HepG2 (cell line): ENCODE measurements around the gene KLRG1. TPM values are rescaled to one million over a fixed set of nuclear protein-coding genes. Genes with fewer than 3 reads are reported as not detected.

ENCODE experiments used
- ATAC-seq: fragments of 200-7000 bp; cut with Tn5 transposase; 3 replicates; pipeline ENCODE4 v1.9.1; 2020; ENCODE audit warnings: mild to moderate bottlenecking, moderate library complexity
- BruUV-seq: library from RNA; stranded (reverse); fragments of 400-500 nt; replicated peaks from 2 replicates; lab custom pipeline; 2021; lab: Mats Ljungman, UMichigan
- CTCF ChIA-PET: fragments of 300-600 bp; formaldehyde crosslinking; extraction: SDS; loops from one replicate; lab custom pipeline; 2021; ENCODE audit warnings: low total read pairs, inconsistent platforms, low intra/inter-chr PET ratio; lab: Yijun Ruan, JAX
- POLR2A ChIA-PET: fragments of 350-600 bp; sonication (Branson Sonifier 250); formaldehyde crosslinking; loops from one replicate; lab custom pipeline; 2020; ENCODE audit warnings: antibody characterized with exemption, inconsistent platforms; lab: Yijun Ruan, JAX
- DNase-seq: peaks from one replicate; pipeline ENCODE4 v3.0.0-alpha.2; 2015; ENCODE audit warnings: low spot score
- FAIRE-seq: peaks from 3 replicates; lab custom pipeline; 2011; peaks lifted over from hg19 to GRCh38; lab: Jason Lieb, UNC
- H2AFZ ChIP-seq: one replicate; pipeline ENCODE4 v1.6.1; 2011; ENCODE audit warnings: low read length, inconsistent platforms
- H3K27ac ChIP-seq: fragments of 300-600 bp; 3 replicates; pipeline ENCODE4 v1.8.0; 2011; ENCODE audit warnings: mixed run types, mild to moderate bottlenecking, mixed read lengths, low read length, inconsistent platforms; ENCODE audit not compliant: insufficient read depth; ENCODE audit errors: extremely low read length
- H3K27me3 ChIP-seq, 2 experiments: fragments of 200-600 bp in 1 of 2; 2 replicates in 1 of 2; 3 replicates in 1 of 2; pipeline versions ENCODE4 v1.6.0 to v1.8.0; 2011; ENCODE audit warnings: low read length in 2 of 2, mild to moderate bottlenecking in 2 of 2, moderate library complexity in 2 of 2, inconsistent platforms in 1 of 2; ENCODE audit not compliant: insufficient read depth in 2 of 2, control insufficient read depth in 1 of 2
- H3K36me3 ChIP-seq, 2 experiments: fragments of 200-600 bp in 1 of 2; replicated peaks in 1 of 2; 2 replicates in 1 of 2; 3 replicates in 1 of 2; pipeline versions ENCODE4 v1.5.1 to v1.8.0; 2011; ENCODE audit warnings: low read length in 2 of 2, inconsistent platforms in 1 of 2; ENCODE audit not compliant: insufficient read depth in 2 of 2, control insufficient read depth in 1 of 2
- H3K4me1 ChIP-seq: 2 replicates; pipeline ENCODE4 v1.5.1; 2012; ENCODE audit warnings: low read length, inconsistent platforms; ENCODE audit not compliant: insufficient read depth
- H3K4me2 ChIP-seq: 2 replicates; pipeline ENCODE4 v1.6.0; 2011; ENCODE audit warnings: low read depth, low read length, inconsistent platforms
- H3K4me3 ChIP-seq, 3 experiments: fragments of 200-600 bp in 1 of 3; sonication (generic), shearing (Covaris generic) in 1 of 3; replicated peaks in 1 of 3; 2 replicates each; pipeline ENCODE4 v1.5.1; 2011 to 2016; ENCODE audit warnings: low read length in 3 of 3, inconsistent platforms in 2 of 3, low read depth in 2 of 3, mild to moderate bottlenecking in 2 of 3, control low read depth in 1 of 3, mixed read lengths in 1 of 3; ENCODE audit not compliant: insufficient read depth in 1 of 3
- H3K79me2 ChIP-seq: one replicate; pipeline ENCODE4 v1.6.1; 2011; ENCODE audit warnings: low read length, inconsistent platforms; ENCODE audit not compliant: insufficient read depth
- H3K9ac ChIP-seq: 2 replicates; pipeline ENCODE4 v1.6.0; 2011; ENCODE audit warnings: mild to moderate bottlenecking, low read depth, low read length, inconsistent platforms; ENCODE audit not compliant: insufficient read depth
- H3K9me3 ChIP-seq: 2 replicates; pipeline ENCODE4 v1.5.1; 2012; ENCODE audit warnings: mild to moderate bottlenecking, low read length
- H4K20me1 ChIP-seq: 2 replicates; pipeline ENCODE4 v1.6.0; 2011; ENCODE audit warnings: inconsistent platforms, mild to moderate bottlenecking, low read length, moderate library complexity; ENCODE audit not compliant: insufficient read depth
- DDIT3 ChIP-seq: sonication (generic); formaldehyde crosslinking; IDR thresholded peaks from 2 replicates; pipeline ENCODE4 v1.4.0; 2020; ENCODE audit warnings: mild to moderate bottlenecking, missing genetic modification reagents
- DPF2 ChIP-seq: sonication (generic); formaldehyde crosslinking; IDR thresholded peaks from 2 replicates; pipeline ENCODE4 v1.4.0; 2020; ENCODE audit warnings: mild to moderate bottlenecking, low read depth, missing genetic modification reagents, borderline replicate concordance
- ETV5 ChIP-seq: IDR thresholded peaks from 2 replicates; pipeline ENCODE4 v1.6.1; 2018; ENCODE audit warnings: missing biosample characterization, missing genetic modification reagents, inconsistent platforms, borderline replicate concordance
- HIC2 ChIP-seq: sonication (generic); formaldehyde crosslinking; IDR thresholded peaks from 2 replicates; pipeline ENCODE4 v1.9.0; 2022; ENCODE audit warnings: low read depth, missing genetic modification reagents
- JUNB ChIP-seq: sonication (generic); formaldehyde crosslinking; IDR thresholded peaks from 2 replicates; pipeline ENCODE4 v1.8.0; 2022; ENCODE audit warnings: missing genetic modification reagents, mild to moderate bottlenecking, borderline replicate concordance
- KLF13 ChIP-seq: sonication (generic); formaldehyde crosslinking; IDR thresholded peaks from 2 replicates; pipeline ENCODE4 v1.4.0; 2020; ENCODE audit warnings: mild to moderate bottlenecking, missing genetic modification reagents
- MAF1 ChIP-seq: sonication (generic); formaldehyde crosslinking; IDR thresholded peaks from 2 replicates; pipeline ENCODE4 v1.5.0; 2020; ENCODE audit warnings: missing genetic modification reagents, borderline replicate concordance
- MTA3 ChIP-seq: sonication (generic); formaldehyde crosslinking; IDR thresholded peaks from 2 replicates; pipeline ENCODE4 v1.4.0; 2020; ENCODE audit warnings: missing genetic modification reagents
- MZF1 ChIP-seq: sonication (generic); formaldehyde crosslinking; IDR thresholded peaks from 2 replicates; pipeline ENCODE4 v1.8.1; 2023; ENCODE audit warnings: mild to moderate bottlenecking, missing genetic modification reagents, borderline replicate concordance
- UBTF ChIP-seq: sonication (generic); formaldehyde crosslinking; IDR thresholded peaks from 2 replicates; pipeline ENCODE4 v1.4.0; 2020; ENCODE audit warnings: mild to moderate bottlenecking, missing genetic modification reagents
- ZNF138 ChIP-seq: sonication (generic); formaldehyde crosslinking; IDR thresholded peaks from 2 replicates; pipeline ENCODE4 v1.5.0; 2020; ENCODE audit warnings: mild to moderate bottlenecking, low read depth, missing genetic modification reagents
- ZNF275 ChIP-seq: sonication (generic); formaldehyde crosslinking; IDR thresholded peaks from 2 replicates; pipeline ENCODE4 v1.8.0; 2022; ENCODE audit warnings: missing genetic modification reagents, mild to moderate bottlenecking, inconsistent platforms, borderline replicate concordance
- ZNF331 ChIP-seq: sonication (generic); formaldehyde crosslinking; IDR thresholded peaks from 2 replicates; pipeline ENCODE4 v1.4.0; 2020; ENCODE audit warnings: missing genetic modification reagents
- ZNF432 ChIP-seq: sonication (generic); formaldehyde crosslinking; IDR thresholded peaks from 2 replicates; pipeline ENCODE4 v1.5.0; 2020; ENCODE audit warnings: missing genetic modification reagents, mild to moderate bottlenecking, borderline replicate concordance
- ZNF441 ChIP-seq: sonication (generic); formaldehyde crosslinking; IDR thresholded peaks from 2 replicates; pipeline ENCODE4 v1.7.0; 2021; ENCODE audit warnings: missing genetic modification reagents, borderline replicate concordance
- ZNF775 ChIP-seq: sonication (generic); formaldehyde crosslinking; IDR thresholded peaks from 2 replicates; pipeline ENCODE4 v1.4.0; 2020; ENCODE audit warnings: missing genetic modification reagents, mild to moderate bottlenecking, moderate library complexity, borderline replicate concordance
- ZSCAN22 ChIP-seq: sonication (generic); formaldehyde crosslinking; IDR thresholded peaks from 2 replicates; pipeline ENCODE4 v1.4.0; 2020; ENCODE audit warnings: mild to moderate bottlenecking, missing genetic modification reagents
- WGBS: methylation state at CpG from one replicate; pipeline ENCODE4 v1.1.6; 2017; ENCODE audit warnings: low lambda C conversion rate; 5-methylcytosine and 5-hydroxymethylcytosine counted together
- in situ Hi-C: cut with HindIII; loops from 2 replicates; pipeline ENCODE4 v1.10.0; 2017; ENCODE audit warnings: low pct_unique_long_range_greater_than_20kb; ENCODE audit not compliant: extremely low pct_ligation_motif_present
- intact Hi-C: fragments of 100-400 bp; cut with micrococcal nuclease; formaldehyde crosslinking; loops from one replicate; pipeline ENCODE4 v1.10.0; 2022; ENCODE audit not compliant: unreplicated experiment
- polyA plus RNA-seq, 8 experiments: library from polyadenylated mRNA; depleted of rRNA in 3 of 8; stranded (reverse) in 7 of 8; unstranded in 1 of 8; fragments of >200 nt; fragmentation: Illumina TruSeq in 4 of 8; extraction: Trizol in 4 of 8; gene quantifications; 2 replicates each; pipeline versions ENCODE4 v1.2.1 to v1.2.3, GENCODE V29; 2011 to 2016; ENCODE audit warnings: low read depth in 4 of 8, missing spikeins in 1 of 8, mixed read lengths in 1 of 8; ENCODE audit not compliant: insufficient read depth in 1 of 8
- total RNA-seq, 5 experiments: library from RNA; depleted of rRNA; stranded (reverse); fragments of >200 nt; fragmentation: Illumina TruSeq; extraction: Trizol; gene quantifications; 2 replicates each; pipeline ENCODE4 v1.2.3, GENCODE V29; 2016; ENCODE audit warnings: low read depth in 1 of 5

Gene KLRG1
- total and polyA plus RNA-seq, 2 of the 13 experiments (the other 11 are each of a cell fraction or from before 2014, with no cell fraction given), result 1.2 to 1.7 TPM

- intact Hi-C loops, result loop anchor here (5.0 kb wide), 1 partner anchor 37 kb away; the partner anchor contains the start of gene PHC1
- POLR2A ChIA-PET, result interaction anchor here (1.1 to 2.4 kb wide), 8 partner anchors 10 to 116 kb away, joined by 3 to 27 read pairs (median 6); partner anchors contain the start of gene PHC1
- no peak for FAIRE-seq
- TF ChIP-seq MAF1 (CRISPR knock-in tag) (no peak), ZNF432 (CRISPR knock-in tag) (no peak), MTA3 (no peak), MZF1 (CRISPR knock-in tag) (no peak), ZSCAN22 (CRISPR knock-in tag) (no peak), ZNF138 (CRISPR knock-in tag) (0 out of 2 replicates have a peak, but pooled peaks have one; percentile 14), ZNF331 (CRISPR knock-in tag) (no peak), DDIT3 (no peak), ETV5 (CRISPR knock-in tag) (peak; percentile 26; the same call in 1 of the 2 replicates), UBTF (CRISPR knock-in tag) (peak; percentile 1; the same call in 1 of the 2 replicates), HIC2 (CRISPR knock-in tag) (no peak), ZNF275 (CRISPR knock-in tag) (no peak), DPF2 (CRISPR knock-in tag) (0 out of 2 replicates have a peak, but pooled peaks have one; percentile 10), JUNB (CRISPR knock-in tag) (0 out of 2 replicates have a peak, but pooled peaks have one; percentile 34), ZNF441 (no peak), ZNF775 (CRISPR knock-in tag) (no peak), KLF13 (CRISPR knock-in tag) (0 out of 2 replicates have a peak, but pooled peaks have one; percentile 19)
Observed at GRCh38 chr12:8948701-8949341, 40.5 kb upstream of the KLRG1 start.

More at GRCh38 chr12:8948701-8949341, 40.5 kb upstream of the KLRG1 start:
- Histone ChIP-seq H3K79me2 (peaks cover 37% of the 10 kb centered on the region), H3K36me3 (peaks cover 3 to 23% of the 10 kb centered on the region in 2 experiments), H3K4me2 (peak overlapping the region; percentile 90), H3K9ac (peak overlapping the region; percentile 90), H3K9me3 (no peaks in the 10 kb centered on the region; the same call in 1 of the 2 replicates), H3K4me1 (peaks cover 30% of the 10 kb centered on the region), H3K27me3 (no peaks in the 10 kb centered on the region; a peak in 1 of 5 replicates), H2AFZ (no peak overlapping the region), H3K27ac (peak overlapping the region; percentile 93), H4K20me1 (no peaks in the 10 kb centered on the region), H3K4me3 (peak overlapping the region; percentile 81 to 89 (median 86))
- CTCF ChIA-PET, result interaction anchor here (1.6 kb wide), 1 partner anchor 91 kb away, joined by 5 read pairs; no protein-coding TSS in a partner anchor
- TSS peak; percentile 67 for BruUV-seq
- 3% methylated on average over 14 of the region's 15 CpGs for WGBS
- DNase-seq, result peak; percentile 7
- in situ Hi-C loops, result loop anchor here (25.0 kb wide), 1 partner anchor 88 kb away; no protein-coding TSS in a partner anchor
- ATAC-seq, result peak; percentile 15
